Muscle of leg (tissue), 11 donors: Measurements from ENCODE around the gene THY1. TPM values are rescaled to one million over a fixed set of nuclear protein-coding genes. Genes with fewer than 3 reads are reported as not detected.
A peak's percentile ranks its signal among the peaks of the same experiment; 100 is the strongest.
"Not testable (repeated sequence)": the region's sequence is repeated elsewhere in the genome, so short reads cannot be mapped to it uniquely, and the experiment has no call there.

Experiments
- DNase-seq: peaks from one replicate; pipeline ENCODE4 v3.0.0; 2013
- H3K27ac ChIP-seq: one replicate; pipeline ENCODE4 v1.5.1; 2013; ENCODE audit warnings: mild to moderate bottlenecking, low read length, control low read depth
- H3K27me3 ChIP-seq: one replicate; pipeline ENCODE4 v1.6.1; 2013; ENCODE audit warnings: low read length; ENCODE audit not compliant: control insufficient read depth, insufficient read depth
- H3K36me3 ChIP-seq: one replicate; pipeline ENCODE4 v1.6.1; 2013; ENCODE audit warnings: low read length; ENCODE audit not compliant: control insufficient read depth, insufficient read depth
- H3K4me1 ChIP-seq: one replicate; pipeline ENCODE4 v1.6.1; 2013; ENCODE audit warnings: low read length; ENCODE audit not compliant: control insufficient read depth, insufficient read depth
- H3K4me3 ChIP-seq: one replicate; pipeline ENCODE4 v1.5.1; 2013; ENCODE audit warnings: low read length, control low read depth
- H3K9me3 ChIP-seq: replicated peaks from 2 replicates; pipeline ENCODE4 v1.6.1; 2013; ENCODE audit warnings: low read depth, low read length; ENCODE audit not compliant: control insufficient read depth
- WGBS: methylation state at CpG from one replicate; pipeline ENCODE4 v1.1.5; 2013; ENCODE audit warnings: missing lambda C conversion rate; ENCODE audit not compliant: insufficient coverage; 5-methylcytosine and 5-hydroxymethylcytosine counted together
- polyA plus RNA-seq, 8 donors: library from polyadenylated mRNA; unstranded; fragments of 120-200 nt; gene quantifications; one replicate each; pipeline versions ENCODE4 v1.2.1 to v1.2.3, GENCODE V29; 2013; ENCODE audit warnings: inconsistent platforms in 1 of 8, low replicate concordance in 1 of 8; ENCODE audit not compliant: insufficient read length in 8 of 8, insufficient read depth in 1 of 8
- total RNA-seq: library from RNA; stranded (reverse); fragments of 120-200 nt; gene quantifications from one replicate; pipeline ENCODE4 v1.2.4, GENCODE V29; 2013

The THY1 gene
- total and polyA plus RNA-seq, 9 donors, result 89.3 to 202 (median 161) TPM

- Histone ChIP-seq H3K4me3 (no peak overlapping the region), H3K27ac (peak overlapping the region; percentile 87), H3K27me3 (no peaks in the 10 kb centered on the region), H3K9me3 (no peaks in the 10 kb centered on the region), H3K4me1 (peaks cover 30% of the 10 kb centered on the region), H3K36me3 (no peaks in the 10 kb centered on the region)
- no CpG with 5 or more reads among the region's 4 CpGs for WGBS
- DNase-seq, result peak; percentile 97
These were observed 37.6 kb upstream of the THY1 start for GRCh38 chr11:119460582-119460981.

- Histone ChIP-seq H3K4me3 (no peak overlapping the region), H3K36me3 (no peaks in the 10 kb centered on the region), H3K27me3 (no peaks in the 10 kb centered on the region), H3K4me1 (peaks cover 30% of the 10 kb centered on the region), H3K27ac (peak overlapping the region; percentile 87), H3K9me3 (no peaks in the 10 kb centered on the region)
- DNase-seq, result peak; percentile 52
- WGBS, result 24% methylated on average over 9 of the region's 11 CpGs
These were observed 37.1 kb upstream of the THY1 start for GRCh38 chr11:119460097-119460496.

- Histone ChIP-seq H3K27me3 (no peaks in the 10 kb centered on the region), H3K36me3 (no peaks in the 10 kb centered on the region), H3K4me3 (no peak overlapping the region), H3K27ac (peak overlapping the region; percentile 87), H3K9me3 (no peaks in the 10 kb centered on the region), H3K4me1 (peaks cover 30% of the 10 kb centered on the region)
- 84% methylated on average over 8 of the region's 8 CpGs for WGBS
- no peak for DNase-seq
These were observed 36.5 kb upstream of the THY1 start for GRCh38 chr11:119459293-119459976.

- H3K9me3 ChIP-seq, H3K27me3 ChIP-seq, H3K4me3 ChIP-seq, H3K36me3 ChIP-seq, DNase-seq, H3K27ac ChIP-seq: not testable (repeated sequence)
- H3K4me1 ChIP-seq, result peaks cover 18% of the 10 kb centered on the region
- no CpG with 5 or more reads among the region's 6 CpGs for WGBS
These were observed 32.7 kb upstream of the THY1 start for GRCh38 chr11:119455708-119456107.

GRCh38 chr11:119455241-119455640, 32.3 kb upstream of the THY1 start:
- peaks cover 15% of the 10 kb centered on the region for H3K4me1 ChIP-seq
- no CpG with 5 or more reads among the region's 4 CpGs for WGBS
- not testable (repeated sequence) for DNase-seq, H3K36me3 ChIP-seq, H3K9me3 ChIP-seq, H3K27ac ChIP-seq, H3K27me3 ChIP-seq, H3K4me3 ChIP-seq

- Histone ChIP-seq H3K4me1 (peaks cover 2% of the 10 kb centered on the region), H3K27me3 (no peaks in the 10 kb centered on the region), H3K4me3 (no peak overlapping the region), H3K27ac (no peak overlapping the region), H3K9me3 (no peaks in the 10 kb centered on the region), H3K36me3 (no peaks in the 10 kb centered on the region)
- 91% methylated on average over 1 of the region's 1 CpG for WGBS
- no peak for DNase-seq
These were observed 30.9 kb upstream of the THY1 start for GRCh38 chr11:119453881-119454280.

- H3K4me1 ChIP-seq, result peaks cover 27% of the 10 kb centered on the region
- no peaks in the 10 kb centered on the region for H3K27me3 ChIP-seq
- no peak for DNase-seq
- H3K27ac ChIP-seq, result no peak overlapping the region
- no peaks in the 10 kb centered on the region for H3K9me3 ChIP-seq
- 60% methylated on average over 3 of the region's 6 CpGs for WGBS
- no peak overlapping the region for H3K4me3 ChIP-seq
- H3K36me3 ChIP-seq, result no peaks in the 10 kb centered on the region
These were observed 27.8 kb upstream of the THY1 start for GRCh38 chr11:119450590-119451326.

GRCh38 chr11:119449498-119449897, 26.5 kb upstream of the THY1 start:
- 94% methylated on average over 2 of the region's 3 CpGs for WGBS
- DNase-seq, result no peak
- Histone ChIP-seq H3K27me3 (no peaks in the 10 kb centered on the region), H3K36me3 (no peaks in the 10 kb centered on the region), H3K27ac (no peak overlapping the region), H3K4me1 (peaks cover 38% of the 10 kb centered on the region), H3K4me3 (no peak overlapping the region), H3K9me3 (no peaks in the 10 kb centered on the region)

- WGBS, result 58% methylated on average over 2 of the region's 4 CpGs
- no peak for DNase-seq
- Histone ChIP-seq H3K36me3 (no peaks in the 10 kb centered on the region), H3K27ac (no peak overlapping the region), H3K9me3 (no peaks in the 10 kb centered on the region), H3K4me3 (no peak overlapping the region), H3K27me3 (no peaks in the 10 kb centered on the region), H3K4me1 (peaks cover 38% of the 10 kb centered on the region)
These were observed 25.4 kb upstream of the THY1 start for GRCh38 chr11:119448380-119448779.

GRCh38 chr11:119447664-119448242, 24.8 kb upstream of the THY1 start:
- Histone ChIP-seq H3K27ac (peak overlapping the region; percentile 91), H3K27me3 (no peaks in the 10 kb centered on the region), H3K36me3 (no peaks in the 10 kb centered on the region), H3K4me3 (no peak overlapping the region), H3K4me1 (peaks cover 38% of the 10 kb centered on the region), H3K9me3 (no peaks in the 10 kb centered on the region)
- WGBS, result 100% methylated on average over 1 of the region's 5 CpGs
- DNase-seq, result peak; percentile 89
